Neural progenitor cell (in vitro differentiated cells): ENCODE results near the gene CYB5B.

ENCODE experiments used
- CTCF ChIP-seq: fragments of 200-600 bp; sonication (generic); IDR thresholded peaks from 2 replicates; pipeline ENCODE4 v1.5.1; 2017; ENCODE audit warnings: antibody characterized with exemption, mild to moderate bottlenecking
- EZH2 ChIP-seq: fragments of 200-600 bp; sonication (generic); IDR thresholded peaks from 2 replicates; pipeline ENCODE4 v1.6.1; 2017; ENCODE audit warnings: antibody characterized with exemption, mild to moderate bottlenecking, moderate library complexity
- EZH2phosphoT487 ChIP-seq: fragments of 200-600 bp; sonication (generic); IDR thresholded peaks from 2 replicates; pipeline ENCODE4 v1.6.1; 2017; ENCODE audit warnings: antibody characterized with exemption

GRCh38 chr16:69434066-69434465 is 9.6 kb downstream of the CYB5B start:
- no peak for TF ChIP-seq CTCF
- TF ChIP-seq EZH2: no peak
- TF ChIP-seq EZH2phosphoT487: no peak
